Thyroid gland (tissue), 4 donors: ENCODE data around the gene NT5DC1. TPM values are rescaled to one million over a fixed set of nuclear protein-coding genes. Genes with fewer than 3 reads are reported as not detected.

ENCODE experiments used
- DNase-seq, 2 donors: peaks; one replicate each; pipeline ENCODE4 v3.0.0-alpha.2; 2019
- H3K27ac ChIP-seq, 3 donors: fragments of 200-600 bp; sonication (generic); 1 replicate in 2 of 3; 2 replicates in 1 of 3; pipeline ENCODE4 v1.5.1; 2016 to 2019; ENCODE audit warnings: mild to moderate bottlenecking in 1 of 3, moderate library complexity in 1 of 3
- H3K27me3 ChIP-seq: fragments of 200-600 bp; sonication (generic); one replicate; pipeline ENCODE4 v1.5.1; 2019
- H3K36me3 ChIP-seq, 2 donors: fragments of 200-600 bp; sonication (generic); one replicate each; pipeline ENCODE4 v1.5.1; 2016 to 2019
- H3K4me1 ChIP-seq, 2 donors: fragments of 200-600 bp; sonication (generic); one replicate each; pipeline ENCODE4 v1.5.1; 2017 to 2019
- H3K4me3 ChIP-seq, 3 donors: fragments of 200-600 bp; sonication (generic); replicated peaks in 1 of 3; 1 replicate in 2 of 3; 2 replicates in 1 of 3; pipeline ENCODE4 v1.5.1; 2016; ENCODE audit warnings: mild to moderate bottlenecking in 1 of 3
- H3K9me3 ChIP-seq: fragments of 200-600 bp; sonication (generic); one replicate; pipeline ENCODE4 v1.5.1; 2017
- POLR2A ChIP-seq, 2 donors: fragments of 450-650 bp; IDR thresholded peaks; one replicate each; pipeline ENCODE4 v1.6.1; 2017; ENCODE audit warnings: antibody characterized with exemption in 2 of 2, mild to moderate bottlenecking in 2 of 2, moderate library complexity in 1 of 2
- WGBS, 2 donors: methylation state at CpG; one replicate each; pipeline ENCODE4 v1.1.5; 2017; 5-methylcytosine and 5-hydroxymethylcytosine counted together
- intact Hi-C: fragments of 100-400 bp; cut with DNase I; formaldehyde crosslinking; loops from one replicate; pipeline ENCODE4 v1.15.1; 2023
- total RNA-seq, 4 donors: library from RNA; depleted of rRNA; stranded (reverse); fragments of >200 nt; gene quantifications; one replicate each; pipeline ENCODE4 v1.2.3, GENCODE V29; 2016
- TF ChIP-seq, protein P1 (sequence below), 6 experiments: fragments of 200-600 bp in 3 of 6; fragments of 450-650 bp in 3 of 6; sonication (generic) in 3 of 6; IDR thresholded peaks; one replicate each; pipeline ENCODE4 v1.5.1; 2016 to 2019; ENCODE audit warnings: antibody characterized with exemption in 6 of 6, mild to moderate bottlenecking in 2 of 6, inconsistent platforms in 1 of 6, moderate library complexity in 1 of 6

NT5DC1 gene
- total RNA-seq, 4 donors from 2014 or later: 17.5 to 35.7 (median 22.1) TPM

DNA sequence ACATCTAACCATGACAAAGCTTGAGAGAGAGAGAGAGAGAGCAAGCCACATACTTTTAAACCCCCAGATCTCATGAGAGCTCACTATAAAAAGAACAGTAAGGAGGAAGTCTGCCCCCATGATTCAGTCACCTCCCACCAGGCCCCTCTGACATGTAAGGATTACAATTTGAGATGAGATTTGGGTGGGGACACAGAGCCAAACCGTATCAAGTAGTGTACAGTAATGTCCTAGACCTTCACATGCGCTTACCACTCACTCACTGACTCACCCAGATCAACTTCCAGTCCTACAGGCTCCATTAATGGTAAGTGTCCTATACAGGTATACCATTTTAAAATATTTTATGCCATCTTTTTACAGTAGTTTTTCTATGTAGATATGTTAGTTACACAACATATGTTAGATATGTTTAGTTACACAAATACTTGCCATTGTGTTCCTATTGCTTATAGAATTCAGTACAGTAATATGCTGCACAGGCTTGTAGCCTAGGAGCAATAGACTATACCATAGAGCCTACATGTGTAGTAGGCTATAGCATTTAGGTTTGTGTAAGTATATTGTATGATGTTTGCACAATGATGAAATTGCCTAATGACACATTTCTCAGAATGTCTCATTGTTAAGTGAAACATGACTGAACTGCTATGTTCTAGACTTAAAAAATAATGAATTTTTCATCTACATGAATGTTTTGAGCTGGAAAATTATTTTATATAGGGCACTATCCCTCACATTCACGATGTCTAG lies 167.4 kb downstream of the NT5DC1 start:
- TF ChIP-seq, protein P1, sequence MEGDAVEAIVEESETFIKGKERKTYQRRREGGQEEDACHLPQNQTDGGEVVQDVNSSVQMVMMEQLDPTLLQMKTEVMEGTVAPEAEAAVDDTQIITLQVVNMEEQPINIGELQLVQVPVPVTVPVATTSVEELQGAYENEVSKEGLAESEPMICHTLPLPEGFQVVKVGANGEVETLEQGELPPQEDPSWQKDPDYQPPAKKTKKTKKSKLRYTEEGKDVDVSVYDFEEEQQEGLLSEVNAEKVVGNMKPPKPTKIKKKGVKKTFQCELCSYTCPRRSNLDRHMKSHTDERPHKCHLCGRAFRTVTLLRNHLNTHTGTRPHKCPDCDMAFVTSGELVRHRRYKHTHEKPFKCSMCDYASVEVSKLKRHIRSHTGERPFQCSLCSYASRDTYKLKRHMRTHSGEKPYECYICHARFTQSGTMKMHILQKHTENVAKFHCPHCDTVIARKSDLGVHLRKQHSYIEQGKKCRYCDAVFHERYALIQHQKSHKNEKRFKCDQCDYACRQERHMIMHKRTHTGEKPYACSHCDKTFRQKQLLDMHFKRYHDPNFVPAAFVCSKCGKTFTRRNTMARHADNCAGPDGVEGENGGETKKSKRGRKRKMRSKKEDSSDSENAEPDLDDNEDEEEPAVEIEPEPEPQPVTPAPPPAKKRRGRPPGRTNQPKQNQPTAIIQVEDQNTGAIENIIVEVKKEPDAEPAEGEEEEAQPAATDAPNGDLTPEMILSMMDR (IDR thresholded peaks at IDR 0.05): no peak
- no peak for TF ChIP-seq POLR2A (IDR thresholded peaks at IDR 0.05)
- no peak overlapping the region for H3K27ac ChIP-seq
- WGBS, 2 donors: 53 to 56% methylated on average over 3 of the region's 3 CpGs
- H3K4me3 ChIP-seq: no peak overlapping the region
- H3K27me3 ChIP-seq: no peaks in the 10 kb centered on the region
- no peak for DNase-seq
- no peaks in the 10 kb centered on the region for H3K36me3 ChIP-seq
- no peaks in the 10 kb centered on the region for H3K9me3 ChIP-seq
- H3K4me1 ChIP-seq: no peaks in the 10 kb centered on the region
- intact Hi-C loops: no loop called here

DNA sequence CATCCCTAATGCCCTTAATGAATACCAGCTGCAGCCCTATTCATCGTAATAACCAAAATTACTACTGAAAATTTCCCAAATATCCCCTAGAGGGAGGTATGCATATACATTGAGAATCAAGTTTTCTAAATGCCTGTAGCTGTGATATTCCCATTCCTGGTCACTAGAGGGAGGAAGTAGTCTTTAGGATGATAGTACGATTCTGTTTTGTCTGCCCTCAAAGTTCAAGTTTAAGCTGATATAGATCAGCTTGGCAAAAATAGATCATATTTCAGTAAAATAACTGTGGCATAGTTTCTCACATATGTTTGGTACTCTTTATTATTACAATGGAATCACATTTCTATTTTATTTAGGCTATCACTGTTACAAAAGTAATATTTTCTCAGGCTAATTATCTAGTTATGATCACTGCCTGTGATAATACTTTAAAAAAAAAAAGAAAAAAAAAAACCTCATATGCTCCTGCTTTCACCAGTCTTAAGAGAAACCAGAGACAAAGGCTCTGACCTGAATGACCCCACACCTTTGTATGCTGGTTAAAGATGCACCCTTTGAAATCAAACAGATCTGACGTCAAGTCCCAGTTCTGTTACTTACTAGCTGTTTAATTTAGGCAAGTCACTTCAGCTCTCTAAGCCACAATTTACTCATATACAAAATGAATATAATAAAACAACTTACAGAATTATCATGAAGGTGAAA lies 168.1 kb downstream of the NT5DC1 start:
- H3K27me3 ChIP-seq: no peaks in the 10 kb centered on the region
- DNase-seq: no peak
- intact Hi-C loops: no loop called here
- 35 to 40% methylated on average over 3 of the region's 3 CpGs for WGBS, 2 donors
- H3K4me3 ChIP-seq: no peak overlapping the region
- no peaks in the 10 kb centered on the region for H3K4me1 ChIP-seq
- H3K36me3 ChIP-seq: peaks cover 0 to 5% of the 10 kb centered on the region in 2 donors
- no peak for TF ChIP-seq POLR2A (IDR thresholded peaks at IDR 0.05)
- TF ChIP-seq, protein P1 (IDR thresholded peaks at IDR 0.05): peak; percentile 22 to 75 (median 58)
- H3K27ac ChIP-seq: no peak overlapping the region
- H3K9me3 ChIP-seq: no peaks in the 10 kb centered on the region

DNA sequence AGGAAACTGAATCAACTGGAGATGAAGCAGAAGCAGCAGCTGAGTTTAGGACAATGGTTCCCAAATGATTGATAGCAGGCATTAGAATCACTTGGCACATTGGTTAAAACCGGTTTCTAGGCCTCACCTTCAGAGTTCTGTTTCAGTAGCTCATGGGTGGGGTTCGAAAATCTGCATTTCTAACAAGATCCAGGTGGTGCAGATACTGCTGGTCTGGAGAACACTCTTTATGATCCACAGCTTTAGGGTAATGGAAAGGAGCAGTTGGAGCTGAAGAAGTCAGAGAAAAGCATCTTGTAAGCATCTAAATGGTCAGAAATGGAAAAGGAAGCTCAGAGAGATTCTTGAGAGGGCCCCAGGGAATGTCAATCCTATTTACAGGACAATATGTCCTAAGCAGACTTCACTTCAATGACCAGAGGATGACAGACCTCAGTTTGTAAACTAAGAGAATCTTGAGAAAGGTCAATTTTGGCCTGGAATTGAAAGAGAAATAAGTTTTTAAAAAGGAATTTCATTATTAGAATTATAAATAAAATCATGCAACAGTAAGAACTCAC lies 170.6 kb downstream of the NT5DC1 start:
- H3K27me3 ChIP-seq: no peaks in the 10 kb centered on the region
- intact Hi-C loops: no loop called here
- 71 to 73% methylated on average over 2 of the region's 2 CpGs for WGBS, 2 donors

DNA sequence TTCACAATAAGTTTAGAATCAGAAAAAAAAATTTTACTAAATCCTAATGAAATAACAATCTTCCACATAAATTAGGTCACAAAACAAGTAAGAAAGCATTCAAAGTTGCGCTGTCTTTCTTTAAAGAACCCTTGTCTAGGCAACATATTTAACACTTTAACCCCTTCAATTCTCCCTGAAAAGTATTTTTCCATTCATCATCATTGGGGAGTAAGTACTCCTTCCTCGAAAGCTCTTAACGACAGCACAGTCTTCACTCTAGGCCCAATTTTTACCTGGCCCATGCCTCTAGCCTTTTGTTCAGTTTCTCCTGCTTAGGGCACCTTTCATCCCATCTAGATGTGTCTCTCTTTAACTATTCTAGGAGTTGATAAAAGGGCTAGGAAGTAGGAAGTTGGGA lies 176.5 kb downstream of the NT5DC1 start:
- DNase-seq: no peak
- H3K4me1 ChIP-seq: peaks cover 40 to 42% of the 10 kb centered on the region in 2 donors
- 15 to 20% methylated on average over 3 of the region's 3 CpGs for WGBS, 2 donors
- intact Hi-C loops: no loop called here
- TF ChIP-seq POLR2A (IDR thresholded peaks at IDR 0.05): no peak
- TF ChIP-seq, protein P1 (IDR thresholded peaks at IDR 0.05): no peak
- H3K27me3 ChIP-seq: no peaks in the 10 kb centered on the region
- H3K9me3 ChIP-seq: no peaks in the 10 kb centered on the region
- H3K27ac ChIP-seq: no peak overlapping the region
- peak overlapping the region in 2 of 3 donors; percentile 24 to 87 for H3K4me3 ChIP-seq
- peaks cover 0 to 10% of the 10 kb centered on the region in 2 donors for H3K36me3 ChIP-seq

More for the DNA sequence above, 170.6 kb downstream of the NT5DC1 start:
- Histone ChIP-seq H3K27ac (peak overlapping the region in 1 of 3 donors; percentile 24), H3K4me3 (no peak overlapping the region), H3K36me3 (peaks cover 0 to 10% of the 10 kb centered on the region in 2 donors), H3K9me3 (no peaks in the 10 kb centered on the region), H3K4me1 (peaks cover 13 to 15% of the 10 kb centered on the region in 2 donors)
- no peak for DNase-seq
- TF ChIP-seq, protein P1 (IDR thresholded peaks at IDR 0.05): no peak
- no peak for TF ChIP-seq POLR2A (IDR thresholded peaks at IDR 0.05)
